Stimulated activated CD4-positive, alpha-beta T cell treated with anti-CD3 and anti-CD28 coated beads, Interleukin-12 subunit alpha, Interleukin-12 subunit beta, amount 100 ng/mL, for 48 hours (primary cell): Measurements from ENCODE around the gene DCLRE1A.
"Not testable (repeated sequence)": the region's sequence is repeated elsewhere in the genome, so short reads cannot be mapped to it uniquely, and the experiment has no call there.

Experiments
- DNase-seq, 3 donors: peaks; one replicate each; pipeline ENCODE4 v3.0.0-alpha.2; 2020; ENCODE audit warnings: low read depth in 2 of 3, low spot score in 1 of 3

The DCLRE1A gene

GRCh38 chr10:113858541-113858940, 4.7 kb upstream of the DCLRE1A start:
- DNase-seq: no peak

- DNase-seq: no peak
Observed at GRCh38 chr10:113857210-113857609, 3.3 kb upstream of the DCLRE1A start.

GRCh38 chr10:113856563-113856962, 2.7 kb upstream of the DCLRE1A start:
- DNase-seq: no peak

GRCh38 chr10:113854761-113855588, 1.1 kb upstream of the DCLRE1A start:
- DNase-seq: peak; percentile 10 to 32 (median 14)

- no peak for DNase-seq
Observed at GRCh38 chr10:113853578-113854012, 287 bp downstream of the DCLRE1A start.

GRCh38 chr10:113849946-113850345, 3.9 kb downstream of the DCLRE1A start:
- DNase-seq: no peak

- DNase-seq: no peak
Observed at GRCh38 chr10:113849140-113849803, 4.6 kb downstream of the DCLRE1A start.

GRCh38 chr10:113846036-113846435, 7.8 kb downstream of the DCLRE1A start:
- DNase-seq: no peak

GRCh38 chr10:113843972-113844485, 9.9 kb downstream of the DCLRE1A start:
- DNase-seq: no peak

- no peak for DNase-seq
Observed at GRCh38 chr10:113842171-113842570, 11.7 kb downstream of the DCLRE1A start.

GRCh38 chr10:113828567-113828966, 25.3 kb downstream of the DCLRE1A start:
- not testable (repeated sequence) for DNase-seq

GRCh38 chr10:113825791-113826190, 28.1 kb downstream of the DCLRE1A start:
- DNase-seq: no peak

GRCh38 chr10:113823389-113823788, 30.5 kb downstream of the DCLRE1A start:
- no peak for DNase-seq

- no peak for DNase-seq
Observed at GRCh38 chr10:113822174-113822573, 31.7 kb downstream of the DCLRE1A start.

GRCh38 chr10:113821306-113821705, 32.6 kb downstream of the DCLRE1A start:
- DNase-seq: not testable (repeated sequence)

GRCh38 chr10:113820507-113820906, 33.4 kb downstream of the DCLRE1A start:
- DNase-seq: no peak

- DNase-seq: no peak
Observed at GRCh38 chr10:113819989-113820388, 33.9 kb downstream of the DCLRE1A start.

GRCh38 chr10:113814700-113815099, 39.2 kb downstream of the DCLRE1A start:
- DNase-seq: not testable (repeated sequence)

GRCh38 chr10:113808168-113808567, 45.7 kb downstream of the DCLRE1A start:
- no peak for DNase-seq

GRCh38 chr10:113806503-113806902, 47.4 kb downstream of the DCLRE1A start:
- DNase-seq: no peak

- no peak for DNase-seq
Observed at GRCh38 chr10:113802997-113803396, 50.9 kb downstream of the DCLRE1A start.

GRCh38 chr10:113801569-113801968, 52.3 kb downstream of the DCLRE1A start:
- DNase-seq: no peak
